ENCODE results near the gene LTBP2.
"Not testable (repeated sequence)": the region's sequence is repeated elsewhere in the genome, so short reads cannot be mapped to it uniquely, and the experiment has no call there.

LTBP2 gene

GRCh38 chr14:74474376-74474775, 137.7 kb downstream of the LTBP2 start:
- no peak for DNase-seq

GRCh38 chr14:74472601-74473000, 139.4 kb downstream of the LTBP2 start:
- no peak for DNase-seq

GRCh38 chr14:74469548-74470518, 142.2 kb downstream of the LTBP2 start:
- DNase-seq, result no peak

- no peak for DNase-seq
Measured at GRCh38 chr14:74468513-74468912, 143.5 kb downstream of the LTBP2 start.

- DNase-seq, result no peak
Measured at GRCh38 chr14:74465335-74465734, 146.7 kb downstream of the LTBP2 start.

DNA sequence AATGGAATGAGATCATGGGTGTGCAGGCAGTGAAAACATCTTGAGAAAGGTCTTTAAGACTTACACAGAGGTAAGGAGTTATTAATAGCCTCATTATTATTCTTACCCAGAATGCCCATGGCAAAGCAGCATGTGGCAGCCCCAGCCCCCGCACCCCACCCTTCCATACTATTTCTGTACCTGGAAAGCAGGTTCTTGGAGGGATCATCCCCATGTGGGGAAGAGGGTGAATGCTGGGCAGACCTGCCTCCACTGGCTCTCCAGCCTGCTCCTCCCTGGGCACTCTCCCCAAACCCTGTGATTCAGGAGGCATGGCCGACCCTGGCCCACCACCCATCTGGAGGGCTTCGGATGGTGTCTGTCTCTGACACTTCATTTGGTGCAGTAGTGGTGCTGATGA, 147.3 kb downstream of the LTBP2 start:
- no peak for DNase-seq

DNA sequence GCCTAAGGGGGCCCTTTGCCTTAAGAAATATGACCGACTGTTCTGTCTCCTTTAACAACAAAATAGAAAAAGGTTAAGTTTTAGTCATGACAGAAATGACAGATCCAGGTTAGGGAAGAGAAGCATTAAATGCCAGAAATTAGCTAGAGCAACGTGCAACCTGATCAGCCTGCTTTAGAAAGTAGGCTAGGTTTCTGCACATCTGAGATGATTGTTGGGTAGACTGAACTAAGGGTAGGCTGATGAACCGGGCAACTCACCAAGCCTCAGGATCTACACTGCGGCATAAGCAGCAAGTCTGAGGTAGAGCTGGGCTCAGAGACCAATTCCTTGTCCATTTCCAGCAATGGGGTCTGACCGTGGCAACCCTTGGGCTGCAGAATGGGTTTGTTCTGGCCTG, 148.3 kb downstream of the LTBP2 start:
- DNase-seq, result no peak

DNA sequence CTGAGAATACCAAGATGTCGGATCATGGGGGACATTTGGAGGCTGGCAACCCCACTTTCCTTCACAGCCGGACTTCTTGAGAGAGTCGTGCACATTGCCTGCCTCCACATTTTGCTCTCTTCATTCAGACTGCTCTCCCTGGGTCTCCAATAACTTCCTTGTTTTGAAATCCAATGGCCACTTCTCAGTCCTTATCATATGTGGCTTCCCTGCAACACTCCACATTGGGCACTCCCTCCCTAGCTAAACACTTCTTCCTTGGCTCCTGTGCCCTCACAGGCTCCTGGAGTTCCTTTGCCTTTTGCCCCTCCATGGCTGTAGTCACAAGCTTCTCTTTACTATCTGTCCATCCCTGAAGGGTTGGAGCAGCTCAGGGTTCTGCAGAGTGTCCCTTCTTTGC, 149.0 kb downstream of the LTBP2 start:
- no peak for DNase-seq

- DNase-seq, result no peak
Measured at GRCh38 chr14:74459976-74460375, 152.1 kb downstream of the LTBP2 start.

GRCh38 chr14:74459289-74459946, 152.6 kb downstream of the LTBP2 start:
- DNase-seq, result peak; percentile 6 to 14

- no peak for DNase-seq
Measured at GRCh38 chr14:74457565-74457895, 154.5 kb downstream of the LTBP2 start.

- no peak for DNase-seq
Measured at GRCh38 chr14:74456684-74457564, 155.1 kb downstream of the LTBP2 start.

GRCh38 chr14:74454397-74454796, 157.6 kb downstream of the LTBP2 start:
- DNase-seq, result not testable (repeated sequence)

Measured in activated CD4-positive, alpha-beta T cell treated with anti-CD3 and anti-CD28 coated beads for 4 hours (primary cell).